ENCODE measurements around the gene IFNL1. TPM values are rescaled to one million over a fixed set of nuclear protein-coding genes. Genes with fewer than 3 reads are reported as not detected.
A peak's percentile ranks its signal among the peaks of the same experiment; 100 is the strongest.
"Not testable (repeated sequence)": the region's sequence is repeated elsewhere in the genome, so short reads cannot be mapped to it uniquely, and the experiment has no call there.

IFNL1 gene
- total and polyA plus RNA-seq, 2 experiments from 2014 or later = not detected

- no peak overlapping the region for H3K27ac ChIP-seq
- TF ChIP-seq CTCF (IDR thresholded peaks at IDR 0.05; ENCODE audit: low read depth, low read length) = no peak
- H3K36me3 ChIP-seq = no peaks in the 10 kb centered on the region
- no peaks in the 10 kb centered on the region for H3K9me3 ChIP-seq (ENCODE audit: low read depth)
- H3K27me3 ChIP-seq = peaks cover 58% of the 10 kb centered on the region
- H3K4me3 ChIP-seq = no peak overlapping the region
- H3K4me1 ChIP-seq (ENCODE audit: low read depth) = peaks cover 4% of the 10 kb centered on the region
- no peak for DNase-seq (ENCODE audit: low read depth in 1 of 2, low spot score in 1 of 2)
These were observed 34.5 kb upstream of the IFNL1 start for GRCh38 chr19:39261704-39262103.

- H3K9me3 ChIP-seq (ENCODE audit: low read depth) = no peaks in the 10 kb centered on the region
- H3K36me3 ChIP-seq = no peaks in the 10 kb centered on the region
- no peak overlapping the region for H3K27ac ChIP-seq
- no peak for DNase-seq (ENCODE audit: low read depth in 1 of 2, low spot score in 1 of 2)
- peaks cover 4% of the 10 kb centered on the region for H3K4me1 ChIP-seq (ENCODE audit: low read depth)
- H3K27me3 ChIP-seq = peaks cover 62% of the 10 kb centered on the region
- no peak for TF ChIP-seq CTCF (IDR thresholded peaks at IDR 0.05; ENCODE audit: low read depth, low read length)
- no peak overlapping the region for H3K4me3 ChIP-seq
These were observed 33.7 kb upstream of the IFNL1 start for GRCh38 chr19:39262496-39262895.

- no peak overlapping the region for H3K27ac ChIP-seq
- H3K4me3 ChIP-seq = no peak overlapping the region
- DNase-seq (ENCODE audit: low read depth in 1 of 2, low spot score in 1 of 2) = no peak
- H3K36me3 ChIP-seq = no peaks in the 10 kb centered on the region
- peaks cover 62% of the 10 kb centered on the region for H3K27me3 ChIP-seq
- no peaks in the 10 kb centered on the region for H3K4me1 ChIP-seq (ENCODE audit: low read depth)
- H3K9me3 ChIP-seq (ENCODE audit: low read depth) = no peaks in the 10 kb centered on the region
- TF ChIP-seq CTCF (IDR thresholded peaks at IDR 0.05; ENCODE audit: low read depth, low read length) = no peak
These were observed 32.3 kb upstream of the IFNL1 start for GRCh38 chr19:39263912-39264305.

GRCh38 chr19:39264306-39265290 lies 31.6 kb upstream of the IFNL1 start:
- Histone ChIP-seq H3K4me1 (ENCODE audit: low read depth) (no peaks in the 10 kb centered on the region), H3K9me3 (ENCODE audit: low read depth) (no peaks in the 10 kb centered on the region), H3K27me3 (peaks cover 62% of the 10 kb centered on the region), H3K27ac (no peak overlapping the region), H3K4me3 (peak overlapping the region; percentile 8), H3K36me3 (no peaks in the 10 kb centered on the region)
- no peak for TF ChIP-seq CTCF (IDR thresholded peaks at IDR 0.05; ENCODE audit: low read depth, low read length)
- peak; percentile 29 to 48 for DNase-seq (ENCODE audit: low read depth in 1 of 2, low spot score in 1 of 2)

GRCh38 chr19:39265321-39265916 lies 30.8 kb upstream of the IFNL1 start:
- Histone ChIP-seq H3K9me3 (ENCODE audit: low read depth) (no peaks in the 10 kb centered on the region), H3K4me3 (no peak overlapping the region), H3K27me3 (peaks cover 55% of the 10 kb centered on the region), H3K36me3 (no peaks in the 10 kb centered on the region), H3K27ac (no peak overlapping the region), H3K4me1 (ENCODE audit: low read depth) (no peaks in the 10 kb centered on the region)
- no peak for DNase-seq (ENCODE audit: low read depth in 1 of 2, low spot score in 1 of 2)
- TF ChIP-seq CTCF (IDR thresholded peaks at IDR 0.05; ENCODE audit: low read depth, low read length) = no peak

GRCh38 chr19:39268085-39268484 lies 28.1 kb upstream of the IFNL1 start, which contains the start of gene IFNL2:
TSS of gene IFNL2 (plus strand) at chr19:39268396. CDS start at chr19:39268569, 173 bp downstream.
- DNase-seq (ENCODE audit: low read depth in 1 of 2, low spot score in 1 of 2); H3K4me3 ChIP-seq; H3K9me3 ChIP-seq (ENCODE audit: low read depth); H3K27ac ChIP-seq; H3K4me1 ChIP-seq (ENCODE audit: low read depth); H3K36me3 ChIP-seq: not testable (repeated sequence)
- H3K27me3 ChIP-seq = peaks cover 39% of the 10 kb centered on the region

GRCh38 chr19:39268531-39269223 lies 27.5 kb upstream of the IFNL1 start:
- DNase-seq (ENCODE audit: low read depth in 1 of 2, low spot score in 1 of 2); H3K27ac ChIP-seq; H3K4me3 ChIP-seq; H3K9me3 ChIP-seq (ENCODE audit: low read depth); H3K4me1 ChIP-seq (ENCODE audit: low read depth); H3K36me3 ChIP-seq: not testable (repeated sequence)
- H3K27me3 ChIP-seq = peaks cover 33% of the 10 kb centered on the region

- H3K27ac ChIP-seq; H3K36me3 ChIP-seq; H3K9me3 ChIP-seq (ENCODE audit: low read depth); H3K4me3 ChIP-seq; H3K4me1 ChIP-seq (ENCODE audit: low read depth); DNase-seq (ENCODE audit: low read depth in 1 of 2, low spot score in 1 of 2): not testable (repeated sequence)
- H3K27me3 ChIP-seq = peaks cover 26% of the 10 kb centered on the region
These were observed 26.8 kb upstream of the IFNL1 start for GRCh38 chr19:39269369-39269768.

Measured in cardiac muscle cell (in vitro differentiated cells and primary cell).